NCI-H446 treated with DMSO at 0.1 percent for 48 hours (cell line): Measurements from ENCODE around the gene PRKAR2A.
"Not testable (repeated sequence)": the region's sequence is repeated elsewhere in the genome, so short reads cannot be mapped to it uniquely, and the experiment has no call there.

Experiments
- DNase-seq: peaks from one replicate; lab custom pipeline; 2025; lab: John Stamatoyannopoulos, UW

The PRKAR2A gene

DNA sequence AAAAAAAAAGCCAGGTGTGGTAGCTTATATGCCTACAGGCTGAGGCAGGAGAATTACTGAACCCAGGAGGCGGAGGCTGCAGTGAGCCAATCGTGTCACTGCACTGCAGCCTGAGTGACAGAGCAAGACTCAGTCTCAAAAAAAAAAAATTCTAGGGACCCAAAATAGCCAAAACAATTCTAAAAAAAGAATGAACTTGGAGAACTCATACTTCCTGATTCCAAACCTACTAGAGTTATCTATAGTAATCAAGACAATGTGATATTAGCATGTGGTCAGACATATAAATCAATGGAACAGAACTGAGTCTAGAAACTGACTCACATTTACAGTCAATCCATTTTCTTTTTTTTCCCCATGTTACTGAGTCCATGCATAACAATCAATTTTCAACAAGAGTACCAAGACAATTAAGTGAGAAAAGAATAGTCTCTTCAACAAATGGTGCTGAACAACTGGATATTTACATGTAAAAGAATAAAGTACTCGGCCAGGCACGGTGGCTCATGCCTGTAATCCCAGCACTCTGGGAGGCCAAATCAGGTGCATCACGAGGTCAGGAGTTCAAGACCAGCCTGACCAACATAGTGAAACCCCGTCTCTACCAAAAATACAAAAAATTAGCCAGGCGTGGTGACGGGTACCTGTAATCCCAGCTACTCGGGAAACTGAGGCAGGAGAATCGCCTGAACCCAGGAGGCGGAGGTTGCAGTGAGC is 11.9 kb downstream of the PRKAR2A start:
- DNase-seq: no peak

DNA sequence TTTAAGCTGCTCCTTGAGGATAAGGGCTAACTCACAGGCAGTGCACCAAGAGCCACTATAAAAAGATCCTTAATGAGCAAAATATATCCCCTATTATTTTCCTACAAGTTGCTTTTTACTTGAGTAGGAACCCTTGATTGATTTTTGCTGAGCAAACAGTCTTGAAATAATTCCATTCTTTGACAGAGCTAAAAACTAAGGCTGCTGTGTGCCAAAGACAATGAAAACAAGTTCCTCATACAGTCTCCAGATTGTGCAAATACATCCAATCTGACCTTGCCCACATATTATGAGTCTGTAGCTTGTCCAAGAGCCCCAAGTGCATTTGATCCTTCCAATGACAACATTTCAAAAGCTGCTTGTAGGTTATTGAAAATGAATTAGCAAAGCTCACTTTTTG is 15.0 kb downstream of the PRKAR2A start:
- DNase-seq: no peak

GRCh38 chr3:48830715-48831114 is 17.0 kb downstream of the PRKAR2A start:
- no peak for DNase-seq

GRCh38 chr3:48829525-48829924 is 18.1 kb downstream of the PRKAR2A start:
- not testable (repeated sequence) for DNase-seq

GRCh38 chr3:48827874-48828273 is 19.8 kb downstream of the PRKAR2A start:
- DNase-seq: not testable (repeated sequence)

- no peak for DNase-seq
Observed at GRCh38 chr3:48826451-48826850, 21.2 kb downstream of the PRKAR2A start.

DNA sequence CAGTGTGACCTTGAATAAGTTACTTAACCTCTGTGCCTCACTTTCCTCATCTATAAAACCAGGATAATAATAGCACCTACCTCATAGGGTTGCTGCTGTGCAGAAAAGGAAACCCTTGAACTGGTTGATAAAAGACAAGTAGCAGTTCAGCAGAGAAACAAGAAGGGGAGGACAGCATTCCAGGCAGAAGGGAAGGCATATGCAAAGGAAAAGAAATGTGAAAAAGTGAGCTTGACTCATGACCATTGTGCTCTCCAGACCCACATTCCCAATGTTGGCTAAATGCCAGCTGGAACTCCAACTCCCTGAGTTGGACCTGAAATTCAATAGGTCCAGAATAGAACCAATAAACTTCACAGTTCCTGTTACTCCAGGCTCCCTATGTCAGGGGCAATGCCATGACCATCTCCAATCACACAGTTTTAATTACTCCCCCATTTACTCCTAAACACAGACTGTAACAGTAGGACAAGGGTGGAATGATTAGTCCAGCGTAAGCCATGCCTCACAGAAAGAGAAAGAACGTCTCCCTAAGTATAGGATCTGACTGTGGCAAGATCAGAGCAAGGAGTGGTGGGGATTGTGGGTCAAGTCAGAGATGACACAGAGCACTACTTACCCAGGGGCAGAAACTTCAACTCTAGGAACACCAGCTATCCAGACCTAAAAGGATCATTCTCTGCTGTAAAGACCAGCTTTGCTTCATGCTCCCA is 26.9 kb downstream of the PRKAR2A start:
- no peak for DNase-seq

DNA sequence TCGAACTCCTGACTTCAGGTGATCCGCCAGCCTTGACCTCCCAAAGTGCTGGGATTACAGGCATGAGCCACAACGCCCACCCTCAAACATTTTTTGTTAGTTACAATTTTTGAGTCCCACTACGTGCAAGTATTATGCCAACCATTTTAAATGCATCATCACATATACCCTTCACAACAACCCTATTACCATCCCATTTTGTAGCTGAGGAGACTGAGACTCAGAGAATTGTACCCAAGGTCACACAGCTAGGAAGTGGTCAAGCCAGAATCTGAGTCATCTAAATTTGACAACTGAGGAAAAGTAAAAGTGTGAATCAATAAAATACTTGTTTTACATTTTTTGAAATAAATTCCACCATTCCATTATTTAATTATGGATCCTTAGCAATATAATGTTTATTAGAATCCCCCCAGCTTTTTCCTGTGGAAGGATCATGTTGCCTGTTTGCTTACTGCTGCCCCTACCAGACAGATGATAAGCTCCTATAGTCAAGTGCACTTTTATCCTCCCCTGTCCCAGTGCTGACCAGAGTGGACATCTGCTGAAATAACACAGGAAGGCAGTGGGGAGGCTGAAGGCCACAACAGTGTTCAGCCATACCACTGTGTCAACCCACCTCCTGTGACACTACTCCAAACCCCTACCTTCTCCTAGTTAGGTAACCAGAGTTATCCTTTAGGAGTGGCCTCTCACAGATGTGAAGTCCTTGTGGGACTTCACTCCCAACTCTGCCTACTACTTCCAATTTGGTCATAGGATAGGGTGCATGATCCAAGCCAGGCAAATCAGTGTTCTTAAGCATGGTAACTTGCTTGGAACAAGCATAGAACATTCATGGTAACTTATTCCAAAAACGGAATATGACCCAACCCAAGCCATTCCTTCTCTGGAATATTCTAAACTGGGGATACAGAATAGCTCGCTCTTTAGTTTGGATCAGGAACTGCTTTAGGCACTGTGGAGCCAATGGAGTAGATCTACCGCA is 28.1 kb downstream of the PRKAR2A start:
- DNase-seq: no peak

- no peak for DNase-seq
Observed at GRCh38 chr3:48811524-48811923, 36.1 kb downstream of the PRKAR2A start.

GRCh38 chr3:48804930-48805329 is 42.7 kb downstream of the PRKAR2A start:
- DNase-seq: no peak

- not testable (repeated sequence) for DNase-seq
Observed at GRCh38 chr3:48800831-48801230, 46.8 kb downstream of the PRKAR2A start.

DNA sequence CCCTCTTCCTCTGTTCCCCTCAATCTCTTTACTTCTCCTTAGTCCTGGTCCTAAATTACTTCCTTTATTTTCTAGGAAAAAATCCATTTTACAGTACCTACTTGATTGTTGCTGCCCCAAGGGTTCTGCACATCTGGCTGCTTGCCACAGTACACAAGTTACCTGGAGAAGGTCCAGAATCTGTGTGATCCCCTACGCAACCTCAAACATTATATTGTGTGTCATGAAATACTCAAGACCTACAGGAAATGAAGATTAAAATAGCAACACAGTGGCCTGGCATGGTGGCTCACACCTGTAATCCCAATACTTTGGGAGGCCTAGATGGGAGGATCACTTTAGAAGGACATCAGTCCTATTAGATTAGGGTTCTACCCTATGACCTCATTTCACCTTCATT is 48.7 kb downstream of the PRKAR2A start:
- DNase-seq: no peak

GRCh38 chr3:48797626-48798025 is 50.0 kb downstream of the PRKAR2A start:
- no peak for DNase-seq

GRCh38 chr3:48795997-48796732 is 51.5 kb downstream of the PRKAR2A start:
- DNase-seq: no peak

DNA sequence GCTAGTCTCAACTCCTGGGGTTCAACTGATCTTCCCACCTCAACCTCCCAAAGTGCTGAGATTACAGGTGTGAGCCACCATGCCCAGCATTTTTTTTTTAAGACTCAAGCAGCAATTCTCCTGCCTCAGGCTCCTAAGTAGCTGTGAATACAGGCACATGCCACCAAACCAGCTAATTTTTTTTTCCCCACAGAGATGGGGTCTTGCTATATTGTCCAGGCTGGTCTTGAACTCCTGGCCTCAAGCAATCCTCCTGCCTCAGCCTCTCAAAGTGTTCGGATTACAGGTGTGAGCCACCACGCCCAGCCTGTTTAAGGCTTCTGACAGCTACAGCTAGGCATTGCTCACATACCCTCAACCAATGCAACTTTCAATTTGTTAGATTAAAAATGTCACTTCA is 54.2 kb downstream of the PRKAR2A start:
- not testable (repeated sequence) for DNase-seq

GRCh38 chr3:48789665-48790064 is 58.0 kb downstream of the PRKAR2A start:
- no peak for DNase-seq

DNA sequence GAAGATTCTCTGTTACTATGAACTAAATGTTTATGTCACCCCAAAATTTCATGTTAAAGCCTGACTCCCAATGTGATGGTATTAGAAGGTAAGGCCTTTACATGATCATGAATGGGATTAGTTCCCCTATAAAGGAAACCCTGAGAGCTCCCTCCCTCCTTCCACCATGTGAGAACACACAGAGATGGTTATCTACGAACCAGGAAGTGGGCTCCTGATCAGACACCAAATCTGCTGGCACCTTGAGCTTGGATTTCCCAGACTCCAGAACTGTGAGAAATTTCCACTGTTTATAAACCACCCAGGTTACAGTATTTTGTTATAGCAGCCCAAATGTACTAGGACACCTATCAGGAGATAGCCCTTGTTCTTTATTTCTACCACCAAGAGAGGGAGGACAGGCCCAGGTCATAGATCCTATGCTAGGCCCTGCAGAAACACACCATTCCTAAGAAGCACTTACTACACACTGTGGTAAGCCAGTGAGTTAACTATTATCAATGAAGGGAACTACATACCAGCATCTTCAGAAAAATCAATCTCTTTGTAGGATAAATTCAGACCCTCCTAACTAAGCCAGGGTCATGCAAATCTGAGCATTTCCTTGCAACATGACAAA is 59.0 kb downstream of the PRKAR2A start:
- no peak for DNase-seq

DNA sequence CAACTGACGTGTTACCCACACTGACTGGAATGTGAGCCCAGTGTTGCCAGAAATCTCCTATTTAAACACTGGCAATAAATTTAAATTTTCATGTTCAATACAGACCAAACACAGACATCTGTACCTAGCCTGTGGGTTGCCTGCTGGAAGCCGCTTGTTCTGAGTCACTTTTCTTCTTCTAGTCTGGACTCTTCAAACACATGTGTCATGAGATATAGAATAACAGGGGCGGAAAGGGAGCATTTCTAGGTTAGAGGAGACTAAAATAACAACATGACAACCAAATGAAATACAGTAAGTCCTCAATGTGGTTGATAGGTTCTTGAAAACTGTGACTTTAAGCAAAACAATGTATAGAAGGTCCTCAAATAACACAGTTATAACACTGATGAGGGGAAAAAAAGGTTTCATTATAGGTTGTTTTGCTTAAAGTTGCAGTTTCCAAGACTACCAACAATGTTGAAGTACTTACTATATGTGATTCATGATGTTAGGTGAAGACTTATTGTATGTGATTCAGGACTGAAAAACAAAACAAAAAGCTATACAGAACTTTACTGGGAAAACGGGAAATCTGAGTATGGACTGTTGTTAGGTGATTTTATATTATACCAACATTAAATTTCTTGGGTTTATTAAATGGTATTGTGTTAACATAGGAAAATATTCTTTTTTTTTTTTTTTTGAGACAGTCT is 63.1 kb downstream of the PRKAR2A start:
- DNase-seq: no peak

GRCh38 chr3:48783304-48783703 is 64.4 kb downstream of the PRKAR2A start:
- DNase-seq: no peak

GRCh38 chr3:48782046-48782445 is 65.6 kb downstream of the PRKAR2A start:
- DNase-seq: no peak

DNA sequence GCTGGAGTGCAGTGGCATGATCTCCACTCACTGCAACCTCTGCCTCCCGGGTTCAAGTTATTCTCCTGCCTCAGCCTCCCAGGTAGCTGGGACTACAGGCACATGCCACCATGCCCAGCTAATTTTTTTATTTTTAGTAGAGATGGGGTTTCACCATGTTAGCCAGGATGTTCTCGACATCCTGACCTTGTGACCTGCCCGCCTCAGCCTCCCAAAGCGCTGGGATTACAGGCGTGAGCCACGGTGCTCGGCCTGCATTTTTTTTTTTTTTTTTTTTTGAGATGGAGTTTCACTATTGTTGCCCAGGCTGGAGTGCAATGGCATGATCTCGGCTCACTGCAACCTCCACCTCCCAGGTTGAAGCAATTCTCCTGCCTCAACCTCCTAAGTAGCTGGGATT is 69.1 kb downstream of the PRKAR2A start:
- DNase-seq: not testable (repeated sequence)
